ENCODE results near the gene POPDC3. TPM values are rescaled to one million over a fixed set of nuclear protein-coding genes. Genes with fewer than 3 reads are reported as not detected.

Gene POPDC3
- total and polyA plus RNA-seq, 2 of the 13 experiments (the other 11 are each of a cell fraction or from before 2014, with no cell fraction given), result 0.18 to 0.20 TPM

DNA sequence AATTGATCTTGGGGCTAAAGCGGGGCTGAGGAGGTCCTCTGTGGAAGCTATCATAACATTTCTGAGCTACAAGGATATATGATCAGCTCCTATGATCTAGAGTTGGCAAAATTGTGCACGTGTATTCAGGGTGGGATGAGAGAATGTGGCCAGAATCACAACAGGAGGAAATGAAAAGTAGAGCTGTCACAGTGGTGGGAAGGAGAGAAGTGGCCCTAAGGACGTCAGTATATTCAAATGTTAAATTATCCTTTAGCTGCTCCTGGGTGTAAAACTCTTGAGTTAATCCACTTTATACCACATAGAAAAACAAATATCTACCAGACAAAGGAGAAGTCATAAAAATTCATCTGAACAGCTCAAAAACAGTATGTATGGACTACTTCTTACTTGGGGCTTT is 14.8 kb upstream of the POPDC3 start (continued):
- TF ChIP-seq CHD2 (IDR thresholded peaks at IDR 0.05; ENCODE audit: low read depth, low read length), result no peak
- TF ChIP-seq, protein P1, sequence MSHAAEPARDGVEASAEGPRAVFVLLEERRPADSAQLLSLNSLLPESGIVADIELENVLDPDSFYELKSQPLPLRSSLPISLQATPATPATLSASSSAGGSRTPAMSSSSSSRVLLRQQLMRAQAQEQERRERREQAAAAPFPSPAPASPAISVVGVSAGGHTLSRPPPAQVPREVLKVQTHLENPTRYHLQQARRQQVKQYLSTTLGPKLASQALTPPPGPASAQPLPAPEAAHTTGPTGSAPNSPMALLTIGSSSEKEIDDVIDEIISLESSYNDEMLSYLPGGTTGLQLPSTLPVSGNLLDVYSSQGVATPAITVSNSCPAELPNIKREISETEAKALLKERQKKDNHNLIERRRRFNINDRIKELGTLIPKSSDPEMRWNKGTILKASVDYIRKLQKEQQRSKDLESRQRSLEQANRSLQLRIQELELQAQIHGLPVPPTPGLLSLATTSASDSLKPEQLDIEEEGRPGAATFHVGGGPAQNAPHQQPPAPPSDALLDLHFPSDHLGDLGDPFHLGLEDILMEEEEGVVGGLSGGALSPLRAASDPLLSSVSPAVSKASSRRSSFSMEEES (CRISPR knock-in tag; IDR thresholded peaks at IDR 0.05), result no peak
- no peak for TF ChIP-seq HDAC2 (CRISPR knock-in tag; IDR thresholded peaks at IDR 0.05)
- no peak for TF ChIP-seq ZNF549 (CRISPR knock-in tag; IDR thresholded peaks at IDR 0.05)
- TF ChIP-seq ZFP36 (IDR thresholded peaks at IDR 0.05; ENCODE audit: borderline replicate concordance, low read depth, low read length, partially characterized antibody), result no peak
- TF ChIP-seq BRD4 (CRISPR knock-in tag; IDR thresholded peaks at IDR 0.05), result no peak
- TF ChIP-seq ZNF564 (CRISPR knock-in tag; IDR thresholded peaks at IDR 0.05), result no peak
- no peak for TF ChIP-seq HMG20A (CRISPR knock-in tag; IDR thresholded peaks at IDR 0.05; ENCODE audit: borderline replicate concordance)
- no peak for TF ChIP-seq MTF2 (CRISPR knock-in tag; IDR thresholded peaks at IDR 0.05; ENCODE audit: borderline replicate concordance)

DNA sequence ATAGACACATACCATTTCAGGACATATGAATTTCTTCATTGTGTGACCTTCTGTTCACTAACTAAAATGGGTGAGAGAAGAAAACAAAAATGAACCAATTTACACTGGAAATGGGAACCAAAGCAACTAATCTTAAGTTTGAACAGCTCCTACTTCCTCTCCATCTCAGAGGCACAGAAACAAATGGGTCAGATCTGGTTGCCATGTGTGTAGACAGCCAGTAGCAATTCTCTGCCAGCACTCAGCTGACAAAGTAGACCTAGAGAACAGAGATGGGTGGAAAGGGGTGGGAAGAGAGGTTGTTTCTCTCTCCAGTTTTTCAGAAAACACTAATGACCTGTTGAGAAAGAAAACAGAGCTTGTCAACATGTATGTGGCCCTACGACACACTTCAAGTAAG is 14.3 kb upstream of the POPDC3 start:
- in situ Hi-C loops (cut with HindIII; ENCODE audit: extremely low pct_ligation_motif_present, low pct_unique_long_range_greater_than_20kb), result no loop called here
- Histone ChIP-seq H3K9ac (ENCODE audit: insufficient read depth, low read depth, low read length) (no peak overlapping the region), H2AFZ (ENCODE audit: low read length) (no peak overlapping the region), H3K36me3 (replicated peaks in 1 of 2; ENCODE audit: control insufficient read depth in 1 of 2, insufficient read depth in 2 of 2, low read length in 2 of 2) (no peaks in the 10 kb centered on the region), H3K4me3 (replicated peaks in 1 of 3; ENCODE audit: insufficient read depth in 1 of 3, low read depth in 2 of 3, low read length in 3 of 3) (no peak overlapping the region), H4K20me1 (ENCODE audit: insufficient read depth, low read length) (no peaks in the 10 kb centered on the region), H3K4me2 (ENCODE audit: low read depth, low read length) (no peak overlapping the region), H3K9me3 (ENCODE audit: low read length) (no peaks in the 10 kb centered on the region), H3K27me3 (ENCODE audit: control insufficient read depth in 1 of 2, insufficient read depth in 2 of 2, low read length in 2 of 2) (peaks cover 0 to 1% of the 10 kb centered on the region in 2 experiments; a peak in 1 of 5 replicates), H3K27ac (ENCODE audit: extremely low read length, insufficient read depth, low read length) (no peak overlapping the region), H3K79me2 (ENCODE audit: insufficient read depth, low read length) (no peaks in the 10 kb centered on the region), H3K4me1 (ENCODE audit: insufficient read depth, low read length) (no peaks in the 10 kb centered on the region)
- ChIA-PET POLR2A (no interaction called here), CTCF (ENCODE audit: low intra/inter-chr PET ratio, low total read pairs) (no interaction called here)
- no peak for ATAC-seq
- 44% methylated on average over 1 of the region's 1 CpG for WGBS (ENCODE audit: low lambda C conversion rate)
- BruUV-seq (replicated peaks), result no TSS peak
- FAIRE-seq, result no peak
- intact Hi-C loops (cut with micrococcal nuclease; ENCODE audit: unreplicated experiment), result no loop called here
- no peak for DNase-seq (ENCODE audit: low spot score)
- TF ChIP-seq ZMAT3 (CRISPR knock-in tag; conservative IDR thresholded peaks at IDR 0.05), result no peak
- TF ChIP-seq ZNF792 (CRISPR knock-in tag; IDR thresholded peaks at IDR 0.05), result no peak
- TF ChIP-seq AGO2 (optimal IDR thresholded peaks at IDR 0.05; ENCODE audit: low read depth, low read length), result no peak
- TF ChIP-seq, protein P2, sequence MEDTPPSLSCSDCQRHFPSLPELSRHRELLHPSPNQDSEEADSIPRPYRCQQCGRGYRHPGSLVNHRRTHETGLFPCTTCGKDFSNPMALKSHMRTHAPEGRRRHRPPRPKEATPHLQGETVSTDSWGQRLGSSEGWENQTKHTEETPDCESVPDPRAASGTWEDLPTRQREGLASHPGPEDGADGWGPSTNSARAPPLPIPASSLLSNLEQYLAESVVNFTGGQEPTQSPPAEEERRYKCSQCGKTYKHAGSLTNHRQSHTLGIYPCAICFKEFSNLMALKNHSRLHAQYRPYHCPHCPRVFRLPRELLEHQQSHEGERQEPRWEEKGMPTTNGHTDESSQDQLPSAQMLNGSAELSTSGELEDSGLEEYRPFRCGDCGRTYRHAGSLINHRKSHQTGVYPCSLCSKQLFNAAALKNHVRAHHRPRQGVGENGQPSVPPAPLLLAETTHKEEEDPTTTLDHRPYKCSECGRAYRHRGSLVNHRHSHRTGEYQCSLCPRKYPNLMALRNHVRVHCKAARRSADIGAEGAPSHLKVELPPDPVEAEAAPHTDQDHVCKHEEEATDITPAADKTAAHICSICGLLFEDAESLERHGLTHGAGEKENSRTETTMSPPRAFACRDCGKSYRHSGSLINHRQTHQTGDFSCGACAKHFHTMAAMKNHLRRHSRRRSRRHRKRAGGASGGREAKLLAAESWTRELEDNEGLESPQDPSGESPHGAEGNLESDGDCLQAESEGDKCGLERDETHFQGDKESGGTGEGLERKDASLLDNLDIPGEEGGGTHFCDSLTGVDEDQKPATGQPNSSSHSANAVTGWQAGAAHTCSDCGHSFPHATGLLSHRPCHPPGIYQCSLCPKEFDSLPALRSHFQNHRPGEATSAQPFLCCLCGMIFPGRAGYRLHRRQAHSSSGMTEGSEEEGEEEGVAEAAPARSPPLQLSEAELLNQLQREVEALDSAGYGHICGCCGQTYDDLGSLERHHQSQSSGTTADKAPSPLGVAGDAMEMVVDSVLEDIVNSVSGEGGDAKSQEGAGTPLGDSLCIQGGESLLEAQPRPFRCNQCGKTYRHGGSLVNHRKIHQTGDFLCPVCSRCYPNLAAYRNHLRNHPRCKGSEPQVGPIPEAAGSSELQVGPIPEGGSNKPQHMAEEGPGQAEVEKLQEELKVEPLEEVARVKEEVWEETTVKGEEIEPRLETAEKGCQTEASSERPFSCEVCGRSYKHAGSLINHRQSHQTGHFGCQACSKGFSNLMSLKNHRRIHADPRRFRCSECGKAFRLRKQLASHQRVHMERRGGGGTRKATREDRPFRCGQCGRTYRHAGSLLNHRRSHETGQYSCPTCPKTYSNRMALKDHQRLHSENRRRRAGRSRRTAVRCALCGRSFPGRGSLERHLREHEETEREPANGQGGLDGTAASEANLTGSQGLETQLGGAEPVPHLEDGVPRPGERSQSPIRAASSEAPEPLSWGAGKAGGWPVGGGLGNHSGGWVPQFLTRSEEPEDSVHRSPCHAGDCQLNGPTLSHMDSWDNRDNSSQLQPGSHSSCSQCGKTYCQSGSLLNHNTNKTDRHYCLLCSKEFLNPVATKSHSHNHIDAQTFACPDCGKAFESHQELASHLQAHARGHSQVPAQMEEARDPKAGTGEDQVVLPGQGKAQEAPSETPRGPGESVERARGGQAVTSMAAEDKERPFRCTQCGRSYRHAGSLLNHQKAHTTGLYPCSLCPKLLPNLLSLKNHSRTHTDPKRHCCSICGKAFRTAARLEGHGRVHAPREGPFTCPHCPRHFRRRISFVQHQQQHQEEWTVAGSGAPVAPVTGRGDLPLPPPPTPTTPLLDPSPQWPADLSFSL (CRISPR knock-in tag; IDR thresholded peaks at IDR 0.05), result no peak
- no peak for TF ChIP-seq POLR2A (IDR thresholded peaks at IDR 0.05; ENCODE audit: insufficient read depth in 1 of 2, low read depth in 2 of 2, low read length in 2 of 2)
- TF ChIP-seq, protein P3, sequence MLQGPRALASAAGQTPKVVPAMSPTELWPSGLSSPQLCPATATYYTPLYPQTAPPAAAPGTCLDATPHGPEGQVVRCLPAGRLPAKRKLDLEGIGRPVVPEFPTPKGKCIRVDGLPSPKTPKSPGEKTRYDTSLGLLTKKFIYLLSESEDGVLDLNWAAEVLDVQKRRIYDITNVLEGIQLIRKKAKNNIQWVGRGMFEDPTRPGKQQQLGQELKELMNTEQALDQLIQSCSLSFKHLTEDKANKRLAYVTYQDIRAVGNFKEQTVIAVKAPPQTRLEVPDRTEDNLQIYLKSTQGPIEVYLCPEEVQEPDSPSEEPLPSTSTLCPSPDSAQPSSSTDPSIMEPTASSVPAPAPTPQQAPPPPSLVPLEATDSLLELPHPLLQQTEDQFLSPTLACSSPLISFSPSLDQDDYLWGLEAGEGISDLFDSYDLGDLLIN (CRISPR knock-in tag; IDR thresholded peaks at IDR 0.05; ENCODE audit: borderline replicate concordance), result no peak
- TF ChIP-seq, protein P4, sequence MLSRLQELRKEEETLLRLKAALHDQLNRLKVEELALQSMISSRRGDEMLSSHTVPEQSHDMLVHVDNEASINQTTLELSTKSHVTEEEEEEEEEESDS (CRISPR knock-in tag; IDR thresholded peaks at IDR 0.05; ENCODE audit: borderline replicate concordance), result no peak
- TF ChIP-seq ZMYM4 (CRISPR knock-in tag; IDR thresholded peaks at IDR 0.05), result no peak
- no peak for TF ChIP-seq CBFB (CRISPR knock-in tag; IDR thresholded peaks at IDR 0.05)
